Superior temporal gyrus (tissue), 1 donor: ENCODE measurements around the gene OR52A5.

Experiments used
- DNase-seq: peaks from one replicate; pipeline ENCODE4 v3.0.0-alpha.2; 2016; ENCODE audit errors: extremely low spot score

Gene OR52A5

GRCh38 chr11:5115339-5115738 is 22.8 kb downstream of the OR52A5 start:
- DNase-seq: no peak

GRCh38 chr11:5107285-5107684 is 30.9 kb downstream of the OR52A5 start:
- DNase-seq: no peak

GRCh38 chr11:5103066-5103465 is 35.1 kb downstream of the OR52A5 start:
- no peak for DNase-seq

GRCh38 chr11:5102246-5102645 is 35.9 kb downstream of the OR52A5 start:
- no peak for DNase-seq

- DNase-seq: no peak
Observed at GRCh38 chr11:5096011-5096410, 42.1 kb downstream of the OR52A5 start.

DNA sequence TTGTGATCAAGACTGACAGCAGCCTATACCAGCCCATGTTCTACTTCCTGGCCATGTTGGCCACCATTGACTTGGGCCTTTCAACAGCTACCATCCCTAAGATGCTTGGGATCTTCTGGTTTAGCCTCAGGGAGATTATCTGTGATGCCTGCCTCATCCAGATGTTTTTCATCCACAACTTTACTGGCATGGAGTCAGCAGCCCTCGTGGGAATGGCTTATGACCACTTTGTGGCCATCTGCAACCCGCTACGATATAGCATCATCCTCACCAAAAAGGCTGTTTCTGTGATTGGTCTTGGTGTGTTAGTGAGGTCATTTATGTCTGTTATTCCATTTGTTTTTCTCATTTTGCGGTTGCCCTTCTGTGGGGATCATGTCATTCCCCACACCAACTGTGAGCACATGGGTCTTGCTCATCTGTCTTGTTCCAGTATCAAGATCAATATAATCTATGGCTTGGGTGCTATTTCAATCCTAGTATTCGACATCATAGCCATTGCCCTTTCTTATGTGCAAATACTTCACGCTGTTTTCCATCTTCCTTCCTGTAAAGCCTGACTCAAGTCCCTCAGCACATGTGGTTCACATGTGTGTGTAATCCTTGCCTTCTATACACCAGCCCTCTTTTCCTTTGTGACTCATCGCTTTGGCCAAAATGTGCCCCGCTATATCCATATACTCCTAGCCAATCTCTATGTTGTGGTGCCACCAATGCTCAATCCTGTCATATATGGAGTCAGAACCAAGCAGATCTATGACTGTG is 45.2 kb downstream of the OR52A5 start:
- DNase-seq: no peak

GRCh38 chr11:5090668-5091067 is 47.5 kb downstream of the OR52A5 start:
- no peak for DNase-seq

- DNase-seq: no peak
Observed at GRCh38 chr11:5088556-5088955, 49.6 kb downstream of the OR52A5 start.

- DNase-seq: no peak
Observed at GRCh38 chr11:5083602-5084001, 54.6 kb downstream of the OR52A5 start.

GRCh38 chr11:5081405-5081804 is 56.8 kb downstream of the OR52A5 start:
- DNase-seq: no peak
